ENCODE data around the gene LIN54. TPM values are rescaled to one million over a fixed set of nuclear protein-coding genes. Genes with fewer than 3 reads are reported as not detected.

Gene LIN54
- total and polyA plus RNA-seq, 2 of the 4 experiments (the other 2 are of a cell fraction) = 5.3 to 26.9 TPM

- in situ Hi-C loops (cut with MboI; ENCODE audit: low sequenced_read_pairs) (no loop called here), intact Hi-C loops (cut with micrococcal nuclease) (loop anchor here (1.0 kb wide), 2 partner anchors 112 to 135 kb away; partner anchors contain the start of gene COPS4), dilution Hi-C loops (cut with HindIII; ENCODE audit: low sequenced_read_pairs, unreplicated experiment) (no loop called here)
- peak within 1 kb of the TSS; percentile 81 for H2BK120ac ChIP-seq (ENCODE audit: low read depth, low read length)
- H3K14ac ChIP-seq (replicated peaks; ENCODE audit: low read depth, low read length) = peak within 1 kb of the TSS; percentile 98
- H3K79me1 ChIP-seq (ENCODE audit: low read depth in 1 of 2, low read length in 2 of 2) = peaks cover 0 to 14% of the 10 kb centered on the region in 2 experiments; a peak in 2 of 4 replicates
- peak within 1 kb of the TSS; percentile 69 for H3K4me3 ChIP-seq (ENCODE audit: insufficient read depth, low read depth, low read length)
- H2AFZ ChIP-seq (replicated peaks; ENCODE audit: low read length, poor library complexity) = peak within 1 kb of the TSS; percentile 93
- WGBS, 2 experiments (ENCODE audit: extremely low coverage in 2 of 2, insufficient read length in 1 of 2) = 0% methylated on average over 32 of the region's 67 CpGs; no CpG with 5 or more reads in 1 of the 2 experiments
- H3K9ac ChIP-seq (ENCODE audit: low read depth, low read length) = peak within 1 kb of the TSS; percentile 88
- peak within 1 kb of the TSS; percentile 51 for H2BK15ac ChIP-seq (ENCODE audit: low read depth, low read length)
- H2BK5ac ChIP-seq (ENCODE audit: low read depth, low read length, poor library complexity, severe bottlenecking) = peak within 1 kb of the TSS; percentile 96
- H3K56ac ChIP-seq (ENCODE audit: extremely low read depth, insufficient read depth, low read length) = peak within 1 kb of the TSS; percentile 80
- H3K4me1 ChIP-seq (ENCODE audit: control insufficient read depth, insufficient read depth, low read length) = no peaks in the 10 kb centered on the region
- POLR2A ChIA-PET (ENCODE audit: unreplicated experiment) = interaction anchor here (0.6 kb wide), 3 partner anchors 9 to 135 kb away, joined by 3 to 8 read pairs (median 4); partner anchors contain the start of gene COPS4
- BruUV-seq (replicated peaks) = no TSS peak
- peak within 1 kb of the TSS; percentile 91 for H4K91ac ChIP-seq (ENCODE audit: insufficient read depth, low read depth, low read length)
- H3K23ac ChIP-seq (ENCODE audit: low read depth, low read length) = peak within 1 kb of the TSS; percentile 94
- peak within 1 kb of the TSS; percentile 94 for H2AK9ac ChIP-seq (replicated peaks; ENCODE audit: low read depth, low read length, poor library complexity)
- H2AK5ac ChIP-seq (ENCODE audit: low read depth, low read length) = peak within 1 kb of the TSS; percentile 83
- ATAC-seq (ENCODE audit: low read depth) = peak; percentile 95
- H3K36me3 ChIP-seq (ENCODE audit: control insufficient read depth, insufficient read depth, low read length) = no peaks in the 10 kb centered on the region
- peak; percentile 100 for DNase-seq
- H3K27ac ChIP-seq (ENCODE audit: insufficient read depth, low read length) = peak within 1 kb of the TSS; percentile 88
- peak within 1 kb of the TSS; percentile 59 for H4K5ac ChIP-seq (ENCODE audit: low read depth, low read length)
- no peaks in the 10 kb centered on the region for H3K9me3 ChIP-seq (ENCODE audit: control insufficient read depth, insufficient read depth, low read length)
- CTCF ChIA-PET = no interaction called here
- peak within 1 kb of the TSS; percentile 65 to 89 for H4K8ac ChIP-seq (ENCODE audit: low read depth in 2 of 2, low read length in 2 of 2)
- peaks cover 2% of the 10 kb centered on the region; the same call in 1 of the 2 replicates for H3K9me1 ChIP-seq (ENCODE audit: insufficient read depth, low read length)
- H3K4ac ChIP-seq (ENCODE audit: low read depth, low read length) = peak within 1 kb of the TSS; percentile 88
- H2BK20ac ChIP-seq (ENCODE audit: low read depth, low read length) = peak within 1 kb of the TSS; percentile 38; the same call in 1 of the 2 replicates
- peak within 1 kb of the TSS; percentile 61 for H3K18ac ChIP-seq (ENCODE audit: low read depth, low read length)
- H3K27me3 ChIP-seq (ENCODE audit: control insufficient read depth, insufficient read depth, low read length) = no peaks in the 10 kb centered on the region
- H3K4me2 ChIP-seq (ENCODE audit: low read depth, low read length) = peak within 1 kb of the TSS; percentile 74
- H4K20me1 ChIP-seq (ENCODE audit: insufficient read depth, low read length) = peaks cover 6% of the 10 kb centered on the region; the same call in 1 of the 2 replicates
- TF ChIP-seq MXI1 (IDR thresholded peaks at IDR 0.05; ENCODE audit: borderline replicate concordance, low read depth, low read length) (peak; percentile 40; the same call in 1 of the 2 replicates), MAFK (IDR thresholded peaks at IDR 0.05; ENCODE audit: low read depth, low read length) (no peak), RFX5 (IDR thresholded peaks at IDR 0.05; ENCODE audit: low read depth, low read length) (0 out of 2 replicates have a peak, but pooled peaks have one; percentile 6), CHD1 (IDR thresholded peaks at IDR 0.05; ENCODE audit: low read depth, low read length) (no peak; the same call in 1 of the 2 replicates), RAD21 (IDR thresholded peaks at IDR 0.05; ENCODE audit: low read length) (no peak), USF2 (IDR thresholded peaks at IDR 0.05; ENCODE audit: low read depth, low read length) (peak; percentile 59; the same call in 1 of the 2 replicates), RCOR1 (IDR thresholded peaks at IDR 0.05; ENCODE audit: insufficient replicate concordance, low read length) (peak; percentile 80), ELK1 (IDR thresholded peaks at IDR 0.05; ENCODE audit: borderline replicate concordance, low read depth, low read length) (no peak), SMC3 (IDR thresholded peaks at IDR 0.05; ENCODE audit: low read depth, low read length) (no peak), POLR2A (IDR thresholded peaks at IDR 0.05; ENCODE audit: low read depth, low read length) (peak; percentile 96), FOS (IDR thresholded peaks at IDR 0.05; ENCODE audit: low read depth, low read length) (peak; percentile 64), CEBPB (IDR thresholded peaks at IDR 0.05; ENCODE audit: low read depth, low read length) (peak; percentile 23; the same call in 1 of the 2 replicates), BHLHE40 (IDR thresholded peaks at IDR 0.05; ENCODE audit: low read depth, low read length) (peak; percentile 28; the same call in 1 of the 2 replicates), MAZ (IDR thresholded peaks at IDR 0.05; ENCODE audit: borderline replicate concordance, low read depth, low read length) (peak; percentile 57; the same call in 1 of the 2 replicates)
Observed at GRCh38 chr4:82900411-82901182, 110.0 kb downstream of the LIN54 start, which contains the start of gene THAP9. TSS of gene THAP9 (plus strand) at chr4:82900735. CDS start at chr4:82900803, 68 bp downstream.

Measured in IMR-90 (cell line).